ENCODE data around the gene GPR155. TPM values are rescaled to one million over a fixed set of nuclear protein-coding genes. Genes with fewer than 3 reads are reported as not detected.

GPR155 gene
- total and polyA plus RNA-seq, 2 experiments from 2014 or later, result 1.2 to 1.3 TPM

DNA sequence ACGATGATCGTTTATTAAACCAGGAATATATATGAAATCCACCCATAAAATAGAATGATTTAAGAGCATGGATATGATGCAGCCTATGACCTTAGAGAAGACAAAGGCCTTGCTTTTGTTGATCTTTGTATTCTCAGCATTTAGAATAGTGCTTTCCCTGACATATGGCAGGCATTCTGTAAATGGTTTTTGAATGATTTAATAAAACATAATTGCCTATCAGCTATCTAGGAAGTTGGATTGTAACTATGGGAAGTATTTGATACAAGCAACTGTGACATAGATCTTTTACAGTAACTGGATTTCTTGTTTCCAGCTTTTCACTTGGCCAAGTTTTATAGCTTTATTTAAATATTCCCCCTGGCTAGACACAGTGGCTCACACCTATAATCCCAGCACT is 5.1 kb upstream of the GPR155 start:
- no peak overlapping the region for H3K4me3 ChIP-seq
- no peaks in the 10 kb centered on the region for H3F3A ChIP-seq (replicated peaks; ENCODE audit: low read depth)
- Mint-ChIP-seq H3K9me3 (no peaks in the 10 kb centered on the region; the same call in 2 of the 3 replicates), H3K36me3 (ENCODE audit: low read depth) (no peaks in the 10 kb centered on the region), H3K4me1 (peaks cover 10% of the 10 kb centered on the region), H3K27ac (no peak overlapping the region), H3K27me3 (ENCODE audit: insufficient read depth, low read depth, poor library complexity) (peaks cover 7% of the 10 kb centered on the region), H3K4me3 (no peak overlapping the region)
- TF ChIP-seq STAT1 (IDR thresholded peaks at IDR 0.05; ENCODE audit: unreplicated experiment), result no peak
- no peak for TF ChIP-seq NANOG (IDR thresholded peaks at IDR 0.05; ENCODE audit: borderline replicate concordance)
- no peak for TF ChIP-seq EZH2 (IDR thresholded peaks at IDR 0.05; ENCODE audit: low read depth, unreplicated experiment)
- no peak overlapping the region for H3K4me2 ChIP-seq
- H3K79me2 ChIP-seq (replicated peaks; ENCODE audit: insufficient read depth), result no peaks in the 10 kb centered on the region
- H3K36me3 ChIP-seq (ENCODE audit: insufficient read depth), result no peaks in the 10 kb centered on the region
- peak overlapping the region; percentile 63; the same call in 1 of the 2 replicates for H2AFZ ChIP-seq
- no peaks in the 10 kb centered on the region for H4K20me1 ChIP-seq (replicated peaks; ENCODE audit: insufficient read depth)
- no peak overlapping the region for H3K27ac ChIP-seq (ENCODE audit: low read depth)
- peaks cover 6% of the 10 kb centered on the region; the same call in 1 of the 2 replicates for H3K9me2 ChIP-seq (ENCODE audit: insufficient read depth)
- no peaks in the 10 kb centered on the region for H3K27me3 ChIP-seq (ENCODE audit: insufficient read depth)
- peaks cover 4% of the 10 kb centered on the region; the same call in 1 of the 2 replicates for H3K4me1 ChIP-seq (ENCODE audit: insufficient read depth)
- ATAC-seq, result no peak
- DNase-seq (ENCODE audit: low spot score), result no peak

DNA sequence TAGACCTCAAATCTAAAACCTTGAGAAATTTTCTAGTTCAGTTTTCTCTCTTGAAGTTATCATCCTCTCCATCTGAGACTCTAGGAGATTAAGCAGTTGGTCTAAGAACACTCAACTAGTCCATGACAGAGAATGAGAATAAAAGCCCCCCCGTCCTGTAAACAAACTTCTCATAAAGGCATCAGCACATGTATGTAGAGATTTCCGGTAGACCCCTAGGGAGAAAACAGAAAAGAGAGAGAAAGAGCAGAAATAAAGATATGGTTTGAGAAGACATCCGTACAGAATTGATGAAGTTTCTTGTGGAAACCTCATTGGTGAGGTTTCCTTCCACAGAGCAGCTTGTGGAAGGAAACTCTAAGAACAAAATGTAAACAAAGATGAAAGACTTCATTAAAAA is 3.2 kb upstream of the GPR155 start:
- Histone ChIP-seq H3K4me2 (no peak overlapping the region), H3F3A (replicated peaks; ENCODE audit: low read depth) (no peaks in the 10 kb centered on the region), H3K36me3 (ENCODE audit: insufficient read depth) (no peaks in the 10 kb centered on the region), H3K27me3 (ENCODE audit: insufficient read depth) (peaks cover 15% of the 10 kb centered on the region), H3K4me1 (ENCODE audit: insufficient read depth) (no peaks in the 10 kb centered on the region; the same call in 1 of the 2 replicates), H3K27ac (ENCODE audit: low read depth) (no peak overlapping the region), H2AFZ (no peak overlapping the region), H3K4me3 (no peak overlapping the region), H3K9me2 (ENCODE audit: insufficient read depth) (peaks cover 6% of the 10 kb centered on the region; the same call in 1 of the 2 replicates), H4K20me1 (replicated peaks; ENCODE audit: insufficient read depth) (no peaks in the 10 kb centered on the region), H3K79me2 (replicated peaks; ENCODE audit: insufficient read depth) (no peaks in the 10 kb centered on the region)
- H3K4me1 Mint-ChIP-seq, result peaks cover 5% of the 10 kb centered on the region
- DNase-seq (ENCODE audit: low spot score) (no peak), ATAC-seq (no peak)
- H3K9me3 Mint-ChIP-seq, result no peaks in the 10 kb centered on the region; the same call in 2 of the 3 replicates
- no peak overlapping the region for H3K27ac Mint-ChIP-seq
- peaks cover 16% of the 10 kb centered on the region for H3K27me3 Mint-ChIP-seq (ENCODE audit: insufficient read depth, low read depth, poor library complexity)
- no peaks in the 10 kb centered on the region for H3K36me3 Mint-ChIP-seq (ENCODE audit: low read depth)
- no peak overlapping the region for H3K4me3 Mint-ChIP-seq
- TF ChIP-seq, protein P1, sequence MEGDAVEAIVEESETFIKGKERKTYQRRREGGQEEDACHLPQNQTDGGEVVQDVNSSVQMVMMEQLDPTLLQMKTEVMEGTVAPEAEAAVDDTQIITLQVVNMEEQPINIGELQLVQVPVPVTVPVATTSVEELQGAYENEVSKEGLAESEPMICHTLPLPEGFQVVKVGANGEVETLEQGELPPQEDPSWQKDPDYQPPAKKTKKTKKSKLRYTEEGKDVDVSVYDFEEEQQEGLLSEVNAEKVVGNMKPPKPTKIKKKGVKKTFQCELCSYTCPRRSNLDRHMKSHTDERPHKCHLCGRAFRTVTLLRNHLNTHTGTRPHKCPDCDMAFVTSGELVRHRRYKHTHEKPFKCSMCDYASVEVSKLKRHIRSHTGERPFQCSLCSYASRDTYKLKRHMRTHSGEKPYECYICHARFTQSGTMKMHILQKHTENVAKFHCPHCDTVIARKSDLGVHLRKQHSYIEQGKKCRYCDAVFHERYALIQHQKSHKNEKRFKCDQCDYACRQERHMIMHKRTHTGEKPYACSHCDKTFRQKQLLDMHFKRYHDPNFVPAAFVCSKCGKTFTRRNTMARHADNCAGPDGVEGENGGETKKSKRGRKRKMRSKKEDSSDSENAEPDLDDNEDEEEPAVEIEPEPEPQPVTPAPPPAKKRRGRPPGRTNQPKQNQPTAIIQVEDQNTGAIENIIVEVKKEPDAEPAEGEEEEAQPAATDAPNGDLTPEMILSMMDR (conservative IDR thresholded peaks at IDR 0.05; ENCODE audit: low read depth in 2 of 2), result no peak
- TF ChIP-seq ZNF114 (CRISPR knock-in tag; IDR thresholded peaks at IDR 0.05) (no peak), NANOG (IDR thresholded peaks at IDR 0.05; ENCODE audit: borderline replicate concordance) (no peak), ZNF331 (CRISPR knock-in tag; IDR thresholded peaks at IDR 0.05; ENCODE audit: low read depth) (no peak), EZH2 (IDR thresholded peaks at IDR 0.05; ENCODE audit: low read depth, unreplicated experiment) (no peak), CREB1 (CRISPR knock-in tag; IDR thresholded peaks at IDR 0.05; ENCODE audit: low read depth) (no peak), EZH2phosphoT487 (IDR thresholded peaks at IDR 0.05; ENCODE audit: unreplicated experiment) (no peak), POLR2AphosphoS5 (IDR thresholded peaks at IDR 0.05; ENCODE audit: low read depth) (no peak)
- TF ChIP-seq, protein P2, sequence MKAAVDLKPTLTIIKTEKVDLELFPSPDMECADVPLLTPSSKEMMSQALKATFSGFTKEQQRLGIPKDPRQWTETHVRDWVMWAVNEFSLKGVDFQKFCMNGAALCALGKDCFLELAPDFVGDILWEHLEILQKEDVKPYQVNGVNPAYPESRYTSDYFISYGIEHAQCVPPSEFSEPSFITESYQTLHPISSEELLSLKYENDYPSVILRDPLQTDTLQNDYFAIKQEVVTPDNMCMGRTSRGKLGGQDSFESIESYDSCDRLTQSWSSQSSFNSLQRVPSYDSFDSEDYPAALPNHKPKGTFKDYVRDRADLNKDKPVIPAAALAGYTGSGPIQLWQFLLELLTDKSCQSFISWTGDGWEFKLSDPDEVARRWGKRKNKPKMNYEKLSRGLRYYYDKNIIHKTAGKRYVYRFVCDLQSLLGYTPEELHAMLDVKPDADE (IDR thresholded peaks at IDR 0.05), result no peak
- TF ChIP-seq, protein P3, sequence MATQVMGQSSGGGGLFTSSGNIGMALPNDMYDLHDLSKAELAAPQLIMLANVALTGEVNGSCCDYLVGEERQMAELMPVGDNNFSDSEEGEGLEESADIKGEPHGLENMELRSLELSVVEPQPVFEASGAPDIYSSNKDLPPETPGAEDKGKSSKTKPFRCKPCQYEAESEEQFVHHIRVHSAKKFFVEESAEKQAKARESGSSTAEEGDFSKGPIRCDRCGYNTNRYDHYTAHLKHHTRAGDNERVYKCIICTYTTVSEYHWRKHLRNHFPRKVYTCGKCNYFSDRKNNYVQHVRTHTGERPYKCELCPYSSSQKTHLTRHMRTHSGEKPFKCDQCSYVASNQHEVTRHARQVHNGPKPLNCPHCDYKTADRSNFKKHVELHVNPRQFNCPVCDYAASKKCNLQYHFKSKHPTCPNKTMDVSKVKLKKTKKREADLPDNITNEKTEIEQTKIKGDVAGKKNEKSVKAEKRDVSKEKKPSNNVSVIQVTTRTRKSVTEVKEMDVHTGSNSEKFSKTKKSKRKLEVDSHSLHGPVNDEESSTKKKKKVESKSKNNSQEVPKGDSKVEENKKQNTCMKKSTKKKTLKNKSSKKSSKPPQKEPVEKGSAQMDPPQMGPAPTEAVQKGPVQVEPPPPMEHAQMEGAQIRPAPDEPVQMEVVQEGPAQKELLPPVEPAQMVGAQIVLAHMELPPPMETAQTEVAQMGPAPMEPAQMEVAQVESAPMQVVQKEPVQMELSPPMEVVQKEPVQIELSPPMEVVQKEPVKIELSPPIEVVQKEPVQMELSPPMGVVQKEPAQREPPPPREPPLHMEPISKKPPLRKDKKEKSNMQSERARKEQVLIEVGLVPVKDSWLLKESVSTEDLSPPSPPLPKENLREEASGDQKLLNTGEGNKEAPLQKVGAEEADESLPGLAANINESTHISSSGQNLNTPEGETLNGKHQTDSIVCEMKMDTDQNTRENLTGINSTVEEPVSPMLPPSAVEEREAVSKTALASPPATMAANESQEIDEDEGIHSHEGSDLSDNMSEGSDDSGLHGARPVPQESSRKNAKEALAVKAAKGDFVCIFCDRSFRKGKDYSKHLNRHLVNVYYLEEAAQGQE (IDR thresholded peaks at IDR 0.05; ENCODE audit: unreplicated experiment), result no peak
